Muscle of arm (tissue), 12 donors: ENCODE measurements around the gene GLI3. TPM values are rescaled to one million over a fixed set of nuclear protein-coding genes. Genes with fewer than 3 reads are reported as not detected.

Experiments used
- DNase-seq: peaks from one replicate; pipeline ENCODE4 v3.0.0-alpha.2; 2013
- polyA plus RNA-seq, 12 donors: library from polyadenylated mRNA; unstranded; fragments of 120-200 nt; gene quantifications; one replicate each; pipeline ENCODE4 v1.2.1, GENCODE V29; 2013; ENCODE audit not compliant: insufficient read length in 12 of 12

Gene GLI3
- polyA plus RNA-seq, 12 donors: 12.1 to 39.9 (median 15.2) TPM; not detected in 1

DNA sequence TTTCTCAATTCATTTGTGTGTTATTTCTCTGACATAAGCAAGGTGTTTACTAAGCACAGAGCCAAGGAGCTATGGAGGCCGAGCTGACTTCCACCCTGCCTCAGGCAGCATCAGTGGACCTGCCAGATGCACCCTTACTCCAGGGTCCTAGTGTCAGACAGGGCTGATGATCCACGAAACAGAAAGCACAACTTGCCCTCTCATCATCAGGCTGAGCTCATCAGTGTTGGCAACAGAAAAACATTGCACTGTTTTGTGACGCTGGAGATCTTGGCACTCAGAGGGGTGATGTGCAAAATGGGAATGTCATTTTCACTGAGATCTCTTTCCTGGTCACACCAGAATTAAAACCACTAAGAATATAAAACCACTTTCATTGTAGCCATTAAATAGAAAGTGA is 201.8 kb downstream of the GLI3 start:
- DNase-seq: no peak

DNA sequence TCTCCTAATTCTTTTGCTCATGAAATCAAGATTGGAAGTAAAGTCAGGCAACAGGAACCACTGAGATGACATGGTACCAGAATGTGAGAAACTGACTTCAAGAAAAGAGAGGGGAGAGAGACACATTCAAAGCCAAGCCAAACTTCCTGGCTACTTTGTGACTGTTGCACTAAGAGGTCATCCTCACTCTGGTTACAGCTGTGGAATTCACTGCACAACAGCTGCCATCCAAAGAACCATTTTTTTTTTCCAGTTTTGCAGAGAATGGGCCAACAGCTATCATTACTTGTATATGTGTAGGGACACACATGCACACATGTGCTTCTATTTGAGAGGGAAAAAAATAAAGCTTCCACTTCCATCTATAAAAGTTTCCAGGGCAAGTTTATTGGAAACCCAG is 203.5 kb downstream of the GLI3 start:
- DNase-seq: no peak

DNA sequence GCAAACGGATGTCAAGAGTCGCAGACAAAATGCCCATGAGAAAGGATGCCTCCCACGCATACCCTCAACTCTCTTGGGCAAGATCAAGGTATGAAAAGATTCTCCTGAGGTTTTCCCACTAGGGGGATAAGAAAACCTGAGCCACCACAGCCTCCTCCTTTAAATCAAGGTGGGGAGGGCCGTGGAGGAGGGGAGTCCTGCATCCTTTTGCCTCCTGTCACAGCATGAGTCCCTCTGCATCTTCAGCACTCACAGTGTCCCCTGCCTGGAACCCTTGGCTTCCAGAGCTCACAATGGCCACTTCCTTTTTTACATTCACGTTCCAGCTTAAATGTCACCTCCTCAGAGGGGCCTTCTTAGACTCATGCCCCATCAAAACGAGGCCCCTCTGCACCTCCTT is 207.6 kb downstream of the GLI3 start:
- DNase-seq: no peak

DNA sequence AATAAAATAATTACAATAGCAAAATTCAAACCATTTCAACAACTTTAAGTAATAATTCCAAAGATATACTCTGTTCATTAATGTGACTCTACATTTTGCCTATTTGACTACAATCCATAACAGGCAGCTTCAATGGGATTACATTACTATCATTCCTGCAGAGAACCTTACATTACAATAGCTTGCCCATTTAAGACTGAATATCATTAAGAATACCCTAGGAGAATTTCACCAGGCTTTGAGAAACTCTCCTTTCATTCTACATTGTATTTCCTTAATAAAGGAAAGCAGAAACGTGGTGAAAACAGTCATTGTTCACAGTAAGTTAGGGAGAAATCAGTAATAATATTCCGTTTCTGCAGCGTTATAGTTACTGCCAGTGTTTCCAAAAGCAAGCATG is 209.5 kb downstream of the GLI3 start:
- no peak for DNase-seq

DNA sequence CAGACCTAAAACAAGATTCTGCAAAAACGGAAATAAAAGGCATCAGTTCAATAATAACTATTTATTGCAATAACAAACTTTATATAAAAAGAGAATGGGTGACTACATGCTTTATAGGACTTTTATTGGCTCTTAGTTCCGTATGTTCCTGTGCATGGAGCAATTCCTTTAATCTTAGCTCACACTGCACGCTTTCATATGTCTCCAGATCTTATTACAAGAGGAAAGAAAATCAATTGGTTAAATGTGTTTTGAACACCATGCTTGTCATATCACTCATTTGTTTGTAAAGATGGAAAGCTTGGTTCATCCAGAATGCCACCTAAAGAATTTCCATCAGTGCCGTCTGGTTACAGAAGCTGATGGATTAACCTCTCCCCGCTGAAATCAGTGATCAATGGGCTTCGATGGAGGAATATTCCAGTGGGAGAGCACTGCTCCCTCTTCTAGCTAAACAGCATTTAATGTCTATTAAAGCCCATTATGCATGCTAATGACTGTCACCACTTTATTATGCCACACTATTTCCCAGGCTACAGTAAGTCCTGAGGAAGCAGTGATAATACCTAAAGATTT is 210.3 kb downstream of the GLI3 start:
- no peak for DNase-seq

DNA sequence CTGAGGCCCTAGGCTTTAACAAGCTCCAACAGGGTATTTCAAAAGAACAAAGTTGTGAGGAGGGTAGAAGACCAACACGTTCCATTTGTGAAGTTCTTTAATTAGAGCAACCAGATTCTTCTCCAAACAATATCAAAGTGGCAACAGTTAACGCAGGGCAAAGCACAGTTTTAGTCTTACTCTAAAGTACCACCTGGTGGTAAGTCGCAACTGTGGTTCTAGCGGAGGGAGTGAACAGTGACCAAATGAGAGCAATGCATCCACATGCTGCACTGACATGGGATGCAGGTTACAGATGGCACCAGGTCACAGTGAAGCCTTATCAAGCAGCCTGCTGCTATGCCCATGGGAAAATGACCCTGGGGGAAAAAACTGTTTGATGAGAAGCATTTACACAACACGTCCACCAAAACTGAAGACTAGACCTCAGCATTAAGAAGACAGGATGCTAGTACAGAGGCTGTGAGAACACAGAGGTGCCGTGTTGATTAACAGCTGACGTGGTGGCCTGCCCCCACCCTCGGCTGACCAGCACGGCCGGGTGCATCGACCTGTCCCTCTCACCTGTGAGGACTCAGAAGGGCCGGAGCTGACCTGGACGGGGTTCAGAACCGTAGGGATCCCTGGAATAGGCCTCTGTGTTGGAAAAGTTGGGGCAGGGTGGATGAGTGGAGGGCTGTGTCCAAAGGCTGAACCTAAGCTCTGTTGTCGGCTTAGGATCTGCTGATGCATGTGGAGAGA is 211.2 kb downstream of the GLI3 start:
- DNase-seq: no peak

DNA sequence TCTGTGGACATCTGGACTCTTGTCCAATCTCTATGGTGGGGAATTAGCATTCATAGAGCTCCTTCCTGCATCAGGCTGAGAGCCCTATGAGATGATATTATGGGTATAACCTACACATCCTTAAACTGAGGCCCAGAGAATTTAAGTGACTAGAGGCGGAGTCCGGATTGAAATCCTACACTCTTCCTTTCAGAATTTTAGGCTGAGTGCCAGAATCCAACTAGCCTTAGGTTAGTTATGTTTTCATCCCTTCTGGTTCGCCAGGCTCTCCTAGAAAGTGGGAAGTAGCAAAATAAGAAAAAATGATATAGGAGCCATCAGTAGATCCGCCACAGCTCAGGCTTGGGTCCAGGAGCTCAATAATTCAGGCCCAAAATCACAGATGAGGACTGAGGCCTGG is 212.5 kb downstream of the GLI3 start:
- no peak for DNase-seq

DNA sequence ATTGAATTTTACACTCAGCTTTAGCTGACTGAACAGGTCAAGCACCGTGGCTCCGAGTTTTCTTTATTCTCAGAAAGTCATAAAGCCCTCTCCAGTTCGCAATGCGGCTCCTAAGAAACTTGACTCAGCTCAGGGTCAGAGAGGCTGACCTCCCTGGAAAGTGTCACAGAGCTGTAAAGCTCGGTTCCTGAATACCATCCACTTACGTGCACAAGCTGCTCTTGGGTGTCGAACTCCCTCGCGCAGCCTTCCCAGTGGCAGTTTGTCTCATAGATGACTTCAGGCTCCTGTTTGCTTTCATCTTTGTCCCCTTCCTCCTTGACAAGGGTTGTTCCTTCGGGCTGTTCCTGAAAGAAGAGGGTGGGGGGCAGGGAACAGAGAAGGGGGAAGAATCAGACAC is 213.7 kb downstream of the GLI3 start:
- DNase-seq: no peak

DNA sequence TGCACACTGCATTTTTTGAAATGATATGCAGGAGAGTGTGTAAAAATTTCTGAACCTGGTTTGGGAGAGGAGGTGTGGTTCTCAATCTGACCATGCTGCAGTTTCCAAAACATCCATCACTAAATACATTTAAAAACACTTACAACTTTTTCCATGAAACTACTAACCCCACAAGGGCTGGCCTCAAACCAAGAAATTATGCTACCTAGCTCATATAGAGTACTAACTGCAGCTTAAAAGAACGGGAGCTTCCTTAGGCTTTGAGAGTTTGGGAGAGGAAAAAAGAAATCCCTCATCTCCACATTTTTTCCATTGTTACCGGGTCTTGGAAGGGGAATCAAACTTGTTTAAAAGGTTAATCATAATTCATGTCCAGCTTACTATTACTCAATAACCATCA is 214.2 kb downstream of the GLI3 start:
- peak; percentile 57 for DNase-seq

DNA sequence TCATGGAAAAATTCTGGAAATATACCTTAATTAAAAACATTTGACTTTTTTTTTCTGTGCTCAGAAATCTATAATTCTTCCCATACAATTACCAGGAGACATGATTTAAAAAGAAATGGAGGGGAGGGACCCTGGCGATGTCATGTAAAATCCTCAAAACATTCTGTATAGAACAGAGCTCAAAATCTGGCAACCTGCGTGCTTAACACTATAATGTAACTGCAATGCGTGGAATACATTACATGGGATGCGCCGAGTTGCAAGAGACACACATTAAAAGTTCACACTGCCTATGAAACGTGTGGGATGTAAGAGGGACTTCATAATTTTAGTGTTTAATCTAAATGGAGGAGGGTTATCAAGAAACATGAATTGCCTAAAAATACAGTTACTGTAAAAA is 215.0 kb downstream of the GLI3 start:
- DNase-seq: peak; percentile 59

DNA sequence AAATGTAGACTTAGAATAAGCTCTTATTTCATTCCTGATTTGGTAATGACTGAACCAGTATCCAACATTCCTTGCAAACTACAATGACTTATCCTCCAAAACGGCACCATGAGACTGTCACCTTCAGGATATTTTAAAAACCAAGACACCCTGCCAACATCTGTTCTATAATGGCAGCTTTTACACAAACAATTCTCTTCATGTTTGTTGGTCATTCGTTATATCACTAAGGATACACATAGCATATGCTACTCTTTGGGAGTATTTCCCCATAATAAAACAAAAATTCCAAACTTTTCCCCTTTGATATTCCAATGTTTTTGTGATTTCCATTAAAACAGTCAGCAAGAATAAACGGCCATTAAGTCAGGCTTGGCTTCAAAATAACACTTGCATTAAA is 215.4 kb downstream of the GLI3 start:
- DNase-seq: peak; percentile 32

DNA sequence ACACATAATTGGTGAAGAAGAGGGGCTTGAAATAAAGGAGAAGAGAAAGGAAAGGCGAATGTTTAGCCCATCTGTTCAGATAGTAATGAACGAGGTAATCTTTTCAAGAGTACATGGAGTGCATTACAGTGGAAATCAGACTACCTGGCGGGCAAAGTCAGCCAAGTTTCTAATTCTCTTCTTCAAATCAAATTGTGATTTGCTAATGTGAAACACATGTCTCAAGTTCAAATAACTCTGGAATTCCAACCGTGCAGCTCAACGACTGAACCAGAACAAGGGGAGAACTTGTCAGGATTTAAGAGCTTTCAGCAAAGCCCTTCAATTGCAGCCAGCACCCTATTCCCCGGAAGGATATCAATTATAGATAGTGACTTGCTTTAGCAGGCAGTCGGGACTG is 216.9 kb downstream of the GLI3 start:
- DNase-seq: no peak

DNA sequence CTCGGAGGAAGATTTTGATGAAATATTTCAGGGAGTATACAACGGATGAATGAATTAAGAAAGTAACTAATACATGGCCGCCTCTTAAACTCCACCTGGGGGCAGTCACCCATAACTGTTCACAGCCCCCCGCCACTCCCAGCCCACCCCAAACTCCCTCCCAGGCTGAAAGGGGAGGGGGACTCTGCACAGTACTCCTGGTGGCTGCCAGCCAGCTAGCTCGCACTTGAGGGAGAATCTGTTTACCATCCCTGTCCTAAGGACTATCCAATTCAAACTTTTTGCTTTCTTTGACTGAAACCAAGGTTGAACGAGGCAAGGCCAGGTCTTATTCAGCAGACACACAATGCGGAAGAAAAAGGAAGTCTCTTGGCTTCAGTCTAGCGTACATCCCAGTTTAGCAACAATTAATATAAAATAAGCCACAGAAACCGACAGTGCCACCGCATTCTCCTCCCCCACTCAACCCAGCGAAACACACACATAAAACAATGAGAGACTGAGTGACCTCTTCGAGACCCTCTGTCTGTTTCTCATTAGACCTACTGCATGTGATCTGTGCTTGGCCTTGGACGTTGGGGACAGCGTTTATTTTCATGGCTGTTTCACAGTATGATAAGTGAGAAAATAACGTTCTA is 219.5 kb downstream of the GLI3 start:
- DNase-seq: peak; percentile 49

DNA sequence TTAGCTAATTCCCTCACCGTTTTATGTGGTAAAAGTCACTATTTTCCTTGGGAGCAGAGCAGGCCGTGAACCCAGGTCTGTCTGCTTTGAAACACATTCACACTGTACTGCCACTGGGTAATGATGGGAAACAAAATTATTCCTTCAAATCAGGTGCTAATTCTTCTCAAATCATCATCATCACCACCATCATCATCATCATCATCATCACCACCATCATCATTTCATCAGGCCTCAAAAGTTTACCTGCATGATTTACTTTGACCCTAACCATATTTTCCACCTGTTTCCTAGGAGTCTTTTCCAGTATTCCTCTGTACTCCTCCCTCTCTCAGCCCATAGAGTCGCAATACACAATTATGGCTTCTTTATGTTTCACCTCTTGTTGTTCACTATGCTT is 220.5 kb downstream of the GLI3 start:
- DNase-seq: no peak

DNA sequence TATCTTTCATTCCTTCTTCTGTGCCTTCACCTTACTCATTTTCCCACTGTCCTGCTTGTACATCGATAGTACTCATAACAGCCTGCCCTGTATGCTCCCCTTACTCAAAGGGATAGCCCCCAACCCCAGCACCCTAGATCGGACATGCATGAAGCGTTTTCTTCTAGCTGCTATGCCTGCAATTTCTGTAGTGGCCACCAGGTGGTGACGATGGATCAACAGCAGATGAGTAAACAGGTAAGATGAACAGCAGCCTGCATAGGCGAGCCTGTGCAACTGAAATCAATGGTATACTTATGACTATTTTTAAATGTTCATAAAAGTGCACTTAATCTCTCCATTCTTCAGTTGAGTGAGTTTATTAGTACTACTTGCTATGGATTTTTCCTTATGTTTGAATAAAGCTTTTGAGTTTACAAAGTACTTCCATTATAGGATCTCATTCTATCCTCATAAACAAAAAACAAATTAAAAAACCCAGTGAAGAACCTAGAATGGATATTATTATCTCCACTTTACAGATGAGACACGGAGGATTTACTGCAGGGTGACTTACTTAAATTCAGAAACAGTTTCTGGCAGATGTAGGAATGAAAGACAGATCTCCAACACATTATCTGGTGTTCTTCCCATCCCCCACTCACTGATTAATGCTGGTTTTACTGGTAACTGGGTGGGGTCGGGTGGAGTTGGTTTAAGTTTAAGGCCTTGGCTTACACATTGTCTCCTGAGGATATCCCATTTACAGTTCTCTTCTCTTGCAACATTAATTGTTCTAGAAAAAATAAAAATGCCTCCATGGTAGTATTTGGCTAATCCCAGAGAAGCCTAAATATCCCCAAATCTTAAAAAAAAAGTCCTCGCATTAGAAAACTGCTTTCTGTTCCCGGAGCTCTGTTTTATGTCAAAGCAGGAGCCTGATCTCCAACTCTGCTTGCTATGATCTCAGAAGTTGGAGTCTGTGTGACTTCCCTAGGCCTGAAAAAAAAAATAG is 222.1 kb downstream of the GLI3 start:
- DNase-seq: no peak

DNA sequence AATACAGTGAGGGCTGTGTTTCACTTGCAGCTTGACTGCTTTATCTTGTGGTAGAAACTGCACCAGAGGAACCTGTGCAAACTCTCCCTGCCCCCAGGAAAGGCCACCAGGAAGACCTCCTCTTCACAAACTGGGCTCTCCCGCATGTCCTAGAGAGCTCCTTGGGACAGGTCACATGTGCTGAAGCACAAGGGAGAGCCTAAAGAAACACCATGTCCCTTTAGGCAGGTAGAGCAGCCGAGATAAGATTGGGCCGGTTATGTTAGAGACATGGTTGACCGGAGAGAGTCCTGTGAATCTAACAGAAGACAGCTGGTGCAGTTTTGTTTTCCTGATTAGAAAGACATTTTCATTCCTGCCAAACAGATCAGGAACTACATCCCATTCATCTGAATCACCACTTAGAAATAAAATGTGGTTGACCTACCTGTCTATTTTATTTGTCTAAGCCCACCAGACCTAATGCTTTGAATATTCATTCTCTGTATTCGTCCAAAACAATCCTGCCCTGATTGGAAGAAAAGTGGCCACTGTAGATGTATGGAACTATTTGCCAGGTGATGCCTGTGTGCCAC is 224.1 kb downstream of the GLI3 start:
- no peak for DNase-seq

DNA sequence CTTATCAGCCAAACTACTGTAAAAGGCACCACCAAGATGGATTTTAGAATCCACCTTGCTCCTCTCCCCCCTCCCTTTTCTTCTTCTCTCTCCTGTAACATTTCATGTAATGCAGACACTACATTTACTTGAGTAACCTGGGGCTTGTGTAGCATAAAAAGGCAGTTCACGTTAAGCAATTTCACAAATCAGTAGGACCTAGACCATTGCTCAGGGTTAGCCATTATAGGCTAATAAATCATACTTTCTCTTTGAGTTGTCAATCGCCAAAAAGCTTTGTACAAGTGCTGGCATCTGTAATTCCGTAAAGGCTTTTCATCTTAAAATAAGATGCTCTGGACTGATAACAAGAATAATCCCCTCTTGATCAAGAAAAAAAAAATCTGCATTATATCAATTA is 224.7 kb downstream of the GLI3 start:
- no peak for DNase-seq

DNA sequence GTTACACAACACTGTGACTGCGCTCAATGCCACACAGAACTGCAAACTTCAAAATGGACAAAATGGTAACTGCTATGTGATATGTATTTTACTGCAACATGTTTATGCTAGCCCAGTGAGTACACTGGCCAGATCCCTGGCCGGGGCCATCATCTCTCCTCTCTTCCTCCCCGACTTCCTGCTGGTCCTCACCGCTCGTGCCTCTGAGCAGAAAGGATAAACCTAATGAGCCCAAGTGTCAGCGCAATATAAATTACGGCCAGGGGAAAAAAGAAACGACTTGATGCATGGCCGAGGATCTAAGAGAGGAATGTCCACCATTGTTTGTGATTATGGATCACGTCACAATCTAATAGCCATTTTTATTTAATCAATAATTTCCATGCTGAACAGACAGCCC is 225.2 kb downstream of the GLI3 start:
- no peak for DNase-seq

DNA sequence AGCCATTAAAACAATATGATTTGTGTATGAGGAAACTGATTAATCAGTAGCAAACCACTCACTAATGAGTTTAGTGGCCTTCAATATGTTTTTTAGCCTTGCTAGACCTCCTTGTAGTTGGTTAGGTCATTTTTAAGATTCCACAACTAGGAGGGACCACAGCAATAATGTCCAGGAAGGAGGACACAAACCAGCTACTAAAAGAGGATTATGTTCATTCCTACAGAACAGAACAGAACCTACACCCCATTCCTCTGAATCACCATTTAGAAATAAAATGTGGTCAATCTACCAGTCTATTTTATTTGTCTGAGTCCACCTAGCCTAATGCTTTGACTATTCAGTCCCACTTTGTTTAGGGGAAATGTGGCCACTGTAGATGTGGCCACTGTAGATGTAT is 226.3 kb downstream of the GLI3 start:
- no peak for DNase-seq

DNA sequence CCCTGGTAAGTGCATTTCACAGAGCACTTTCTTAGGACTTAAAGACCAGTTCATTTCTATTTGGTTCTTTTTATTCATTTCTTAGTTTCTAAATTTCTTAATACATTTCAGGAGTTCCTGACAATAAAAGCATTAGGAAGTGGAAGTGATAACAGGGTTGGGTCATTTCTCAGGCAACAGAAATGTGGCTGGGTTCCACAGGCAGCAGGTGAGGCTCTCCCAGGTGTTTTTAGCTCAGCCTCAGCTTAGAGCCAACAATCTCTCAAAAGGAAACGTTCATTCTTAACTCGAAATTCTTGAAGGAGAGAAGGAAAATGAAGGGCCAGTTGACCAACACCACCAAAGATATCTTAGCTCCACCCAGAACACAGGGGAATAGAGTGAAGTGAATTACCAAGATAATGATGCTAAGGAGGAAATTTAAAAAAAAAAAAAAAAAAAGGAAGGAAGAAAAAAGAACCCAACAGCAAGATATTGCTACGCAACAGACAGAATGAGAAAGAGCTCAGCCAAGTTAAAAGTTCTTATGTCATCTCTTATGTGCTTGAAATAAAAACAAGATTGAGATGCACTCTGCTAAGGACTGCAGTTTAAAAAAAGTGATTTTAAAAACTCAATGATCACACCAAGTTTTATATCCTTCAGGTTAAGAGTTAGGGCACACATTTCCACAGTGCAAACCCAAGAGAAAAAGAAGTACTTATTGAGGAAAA is 230.1 kb downstream of the GLI3 start:
- DNase-seq: no peak

DNA sequence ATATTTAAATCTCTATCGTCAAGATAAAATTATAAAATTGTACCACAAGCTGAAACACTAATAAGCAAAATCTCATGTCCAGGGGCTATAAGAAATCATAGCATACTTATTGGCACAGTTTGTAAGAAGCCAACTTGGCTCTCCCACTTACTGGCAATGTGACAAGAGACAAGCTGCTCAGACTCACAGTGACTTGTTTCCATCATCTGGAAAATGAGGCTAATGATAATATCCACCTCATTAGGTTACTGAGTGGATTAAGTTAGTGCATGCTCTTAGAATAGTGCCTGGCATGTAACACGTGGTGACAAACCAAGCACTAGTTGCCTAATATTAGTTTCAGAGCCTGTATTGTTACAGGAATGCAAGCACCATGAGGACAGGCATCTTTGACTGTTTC is 234.4 kb downstream of the GLI3 start:
- no peak for DNase-seq
